Regular cardiac myocyte (primary cell): ENCODE data around the gene PRAMEF14. TPM values are rescaled to one million over a fixed set of nuclear protein-coding genes. Genes with fewer than 3 reads are reported as not detected.

Experiments used
- total RNA-seq: library from RNA; depleted of rRNA; stranded (reverse); fragments of >200 nt; gene quantifications from 2 replicates; pipeline ENCODE4 v1.2.3, GENCODE V29; 2014

Gene PRAMEF14
- not detected in 2 replicates for total RNA-seq

GRCh38 chr1:13347034-13347433 lies at the start of gene PRAMEF14:
PRAMEF14 (minus strand) TSS chr1:13347134; CDS start chr1:13345314, 1,820 bp downstream.

GRCh38 chr1:13389332-13389731 lies 42.4 kb upstream of the PRAMEF14 start, which contains the start of gene PRAMEF17:
PRAMEF17 (plus strand) TSS chr1:13389632; CDS start chr1:13389658, 26 bp downstream.

GRCh38 chr1:13315281-13315680 lies 31.7 kb downstream of the PRAMEF14 start, which contains the start of gene PRAMEF15:
PRAMEF15 (plus strand) TSS chr1:13315581; CDS start chr1:13318408, 2,827 bp downstream.

GRCh38 chr1:13303239-13303638 lies 43.7 kb downstream of the PRAMEF14 start, which contains the start of gene PRAMEF33:
PRAMEF33 (plus strand) TSS chr1:13303539; CDS start chr1:13305955, 2,416 bp downstream.

Other genes starting within 250 kb of the PRAMEF14 start
- gene HNRNPCL2, start 230.3 kb downstream of the PRAMEF14 start, total RNA-seq, result not detected in 2 replicates
- not detected in 2 replicates for gene PRAMEF26, start 191.1 kb downstream of the PRAMEF14 start, total RNA-seq
- not detected in 2 replicates for gene HNRNPCL4, start 181.5 kb downstream of the PRAMEF14 start, total RNA-seq
- gene PRAMEF9, start 175.3 kb downstream of the PRAMEF14 start, total RNA-seq, result not detected in 2 replicates
- not detected in 2 replicates for gene PRAMEF13, start 145.7 kb downstream of the PRAMEF14 start, total RNA-seq
- gene PRAMEF18, start 121.0 kb downstream of the PRAMEF14 start, total RNA-seq, result not detected in 2 replicates
- not detected in 2 replicates for gene PRAMEF5, start 92.9 kb downstream of the PRAMEF14 start, total RNA-seq
- not detected in 2 replicates for gene PRAMEF8, start 62.0 kb downstream of the PRAMEF14 start, total RNA-seq
- not detected in 2 replicates for gene PRAMEF33, start 43.6 kb downstream of the PRAMEF14 start, total RNA-seq
- not detected in 2 replicates for gene PRAMEF15, start 31.6 kb downstream of the PRAMEF14 start, total RNA-seq
- gene PRAMEF19, start 24.8 kb upstream of the PRAMEF14 start, total RNA-seq, result not detected in 2 replicates
- gene PRAMEF17, start 42.5 kb upstream of the PRAMEF14 start, total RNA-seq, result not detected in 2 replicates
- not detected in 2 replicates for gene PRAMEF20, start 63.3 kb upstream of the PRAMEF14 start, total RNA-seq
- gene LRRC38, start 166.9 kb upstream of the PRAMEF14 start, total RNA-seq, result 0.28 and 0.77 TPM in 2 replicates
- gene PDPN, start 236.7 kb upstream of the PRAMEF14 start, total RNA-seq, result 0.77 and 1.1 TPM in 2 replicates